Inflammatory macrophage (primary cell): ENCODE data around the gene COL1A1.

Experiments
- DNase-seq, 2 donors: peaks; one replicate each; pipeline ENCODE4 v3.0.0-alpha.2; 2020 to 2022

COL1A1 gene

DNA sequence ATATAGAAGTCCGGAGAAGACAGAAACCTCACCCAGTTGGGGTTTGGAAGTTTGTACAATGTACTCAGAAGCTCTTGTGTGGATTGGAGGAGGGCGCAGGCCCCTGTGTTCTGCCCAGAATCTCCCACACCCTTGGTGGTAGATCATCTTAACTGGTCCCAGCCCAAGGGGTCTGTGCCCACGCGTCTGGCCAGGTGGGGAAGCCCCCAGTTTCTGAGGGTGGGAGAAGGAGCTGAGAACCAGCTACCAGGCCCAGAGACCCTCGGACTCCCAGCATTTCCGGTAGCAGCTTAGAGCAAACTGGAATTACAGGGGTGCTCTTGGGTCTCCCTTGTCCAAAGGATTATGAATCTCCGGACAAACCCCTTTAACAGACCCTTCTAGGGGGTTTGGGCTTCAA lies 48.7 kb downstream of the COL1A1 start:
- no peak for DNase-seq

DNA sequence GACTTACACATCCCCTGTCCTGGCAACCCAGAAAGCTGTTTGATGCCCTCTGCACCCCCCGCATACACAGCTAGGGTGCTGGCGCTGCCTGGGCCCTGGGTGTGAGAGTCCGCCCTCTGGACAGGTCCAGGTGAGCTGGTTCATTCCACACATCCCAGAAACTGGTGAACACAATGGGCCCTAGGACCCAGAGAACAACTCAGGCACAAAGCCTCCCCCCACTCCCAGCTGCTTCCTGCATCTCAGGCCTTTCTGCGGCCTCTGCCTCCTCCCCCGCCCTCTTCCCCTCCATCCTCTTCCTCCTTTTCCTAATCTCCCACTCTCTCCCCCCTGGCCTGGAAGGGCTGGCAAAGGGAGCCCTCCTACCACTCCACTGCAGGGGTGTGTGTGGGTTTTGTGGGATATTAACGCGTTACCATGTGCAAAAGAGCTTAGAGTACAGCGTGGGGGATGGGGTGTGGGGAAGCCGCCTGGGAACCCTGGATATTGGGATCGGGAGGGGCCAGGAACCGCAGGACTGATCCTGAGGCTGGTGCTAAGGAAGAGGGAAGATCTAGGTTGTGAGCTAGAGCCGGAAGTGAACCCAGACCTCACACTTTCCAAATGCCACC lies 49.4 kb downstream of the COL1A1 start:
- DNase-seq = peak; percentile 68 to 82

DNA sequence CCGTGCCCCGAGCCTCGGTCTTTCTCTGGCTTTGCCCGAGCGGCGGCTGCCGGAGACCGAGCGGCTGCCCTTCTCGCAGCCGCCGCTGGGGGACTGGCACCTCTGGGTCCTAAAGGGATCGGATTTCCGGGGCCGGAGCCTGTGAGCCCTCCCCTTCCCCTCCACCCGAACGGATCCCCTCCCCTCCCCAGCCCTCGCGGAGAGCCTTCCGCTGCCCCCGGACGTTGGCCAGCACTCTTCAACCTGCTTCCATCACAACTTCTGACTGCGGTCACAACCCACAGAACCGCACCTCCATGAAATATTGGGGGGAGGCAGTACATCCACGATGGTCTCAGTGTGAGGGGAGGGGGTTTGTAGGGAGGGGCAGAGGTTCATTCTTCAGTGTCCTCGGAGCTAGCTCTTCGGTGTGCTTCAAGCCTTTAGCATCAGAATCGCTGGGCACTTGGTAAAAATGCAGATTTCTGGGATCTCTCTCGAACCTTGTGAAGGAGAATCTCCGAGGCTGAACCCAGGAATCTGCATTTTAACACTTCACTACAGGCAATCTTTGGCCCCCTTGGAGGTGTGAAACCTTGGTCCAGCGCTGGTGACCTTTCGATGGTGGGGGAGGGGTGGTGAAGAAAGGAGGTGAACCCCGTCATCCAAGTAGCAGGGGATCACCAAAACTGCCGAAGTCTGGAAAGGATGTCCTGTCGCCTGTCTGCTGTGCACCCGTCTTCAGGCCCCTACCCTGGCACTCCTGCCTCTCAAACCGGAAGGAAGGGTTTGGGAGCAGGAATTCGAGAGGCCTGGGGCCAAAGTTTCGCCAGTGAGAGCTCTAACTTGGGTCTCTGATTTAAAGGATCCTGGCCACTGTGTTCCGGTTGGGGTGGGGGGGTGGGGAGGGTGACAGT lies 50.1 kb downstream of the COL1A1 start:
- peak; percentile 91 to 92 for DNase-seq

DNA sequence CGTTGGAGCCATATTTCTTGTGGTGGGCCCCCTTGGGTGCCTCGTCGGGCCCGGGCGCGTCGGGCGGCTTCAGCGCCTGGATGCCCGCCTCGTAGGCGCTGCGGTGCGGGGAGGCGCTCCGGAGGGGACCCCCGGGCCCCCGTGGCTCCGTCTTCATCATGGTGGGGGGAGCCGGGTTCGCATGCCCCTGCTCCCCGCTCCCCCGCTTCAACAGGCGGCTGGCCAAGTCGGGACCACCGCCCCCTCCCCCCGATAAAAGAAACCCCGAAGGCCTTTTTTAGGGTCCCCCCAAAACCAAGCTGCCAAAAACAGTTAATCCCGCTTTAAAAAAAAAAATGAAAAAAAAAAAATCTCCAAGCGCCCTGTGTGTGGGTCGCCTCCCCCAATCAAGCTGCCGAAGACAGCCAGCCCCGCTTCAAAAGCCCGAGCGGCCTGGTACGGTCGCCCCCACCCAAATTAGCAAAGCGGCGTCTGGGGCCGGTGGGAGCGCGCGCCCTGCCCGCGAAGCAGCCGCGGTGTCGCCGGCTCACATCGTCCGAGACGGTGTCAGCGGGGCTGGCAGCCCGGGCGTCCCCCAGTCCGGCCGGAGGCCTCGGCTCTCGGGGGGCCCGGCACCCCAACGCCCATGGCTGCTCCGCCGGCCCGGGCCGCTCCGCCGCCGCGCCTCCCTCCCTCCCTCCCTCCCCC lies 50.9 kb downstream of the COL1A1 start, which contains the start of gene PPP1R9B:
Gene PPP1R9B (minus strand): TSS at position 324 of the 687 bp plus-strand sequence. CDS start 164 bp downstream, at position 160.
- no peak for DNase-seq

DNA sequence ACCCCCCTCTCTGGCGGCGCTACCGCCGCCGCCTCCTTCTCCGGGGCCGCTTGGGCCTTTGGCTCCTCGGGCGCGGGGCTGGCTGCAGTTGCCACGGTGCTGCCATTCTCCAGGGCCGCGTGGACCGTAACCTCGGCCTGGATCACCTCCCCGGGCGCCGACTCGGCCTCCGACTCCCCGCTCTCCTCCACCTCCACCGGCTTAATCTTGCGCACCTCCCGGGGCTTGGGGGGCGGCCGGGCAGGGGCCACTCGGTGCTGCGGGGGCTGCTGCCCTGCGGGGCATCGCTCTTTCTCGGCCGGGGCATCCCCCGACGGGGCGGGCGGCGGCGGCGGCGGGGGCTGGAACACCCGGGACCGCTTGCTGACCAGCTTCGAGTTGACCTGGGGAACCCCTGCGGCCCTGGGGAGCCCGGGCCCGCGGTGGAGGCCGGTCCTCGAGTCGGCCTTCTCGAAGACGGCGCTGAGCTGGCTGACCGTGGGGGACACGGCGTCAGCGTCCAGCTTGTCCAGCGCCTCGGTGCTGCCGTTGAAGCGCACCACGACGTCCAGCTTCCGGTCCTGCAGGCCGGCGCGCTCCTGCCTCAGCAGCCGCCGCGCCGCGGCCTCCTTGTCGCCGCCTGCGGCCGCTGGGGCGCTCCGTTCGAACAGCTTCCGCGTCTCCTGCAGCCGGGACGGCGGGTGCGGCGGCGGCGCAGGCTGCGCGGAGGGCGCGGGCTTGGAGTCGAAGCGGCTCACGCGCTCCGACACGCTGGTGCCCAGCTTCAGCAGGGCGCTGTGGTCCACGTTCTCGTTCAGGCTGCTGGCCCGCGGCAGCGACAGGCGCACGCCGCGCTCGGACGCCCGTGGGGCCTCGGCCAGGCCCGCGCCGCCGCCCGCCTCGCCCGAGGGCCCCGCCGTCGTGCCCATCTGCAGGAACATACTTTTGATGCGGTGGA lies 51.7 kb downstream of the COL1A1 start:
- DNase-seq = peak; percentile 48 to 65

DNA sequence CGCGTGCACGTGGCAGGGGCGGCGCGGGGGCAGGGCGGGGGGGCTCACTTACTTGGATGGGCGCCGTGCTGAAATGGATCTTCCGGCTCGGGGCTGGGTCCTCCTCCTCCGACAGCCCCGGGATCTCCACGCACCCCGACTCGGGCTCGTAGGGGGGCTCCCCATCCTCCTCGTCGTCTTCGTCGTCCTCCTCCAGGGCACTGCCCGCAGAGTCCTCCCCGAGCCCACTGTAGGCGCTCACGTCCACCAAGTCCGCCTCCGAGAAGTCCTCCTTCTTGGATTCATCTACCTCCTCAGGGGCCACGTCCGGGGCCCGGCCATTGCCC lies 52.4 kb downstream of the COL1A1 start:
- no peak for DNase-seq

DNA sequence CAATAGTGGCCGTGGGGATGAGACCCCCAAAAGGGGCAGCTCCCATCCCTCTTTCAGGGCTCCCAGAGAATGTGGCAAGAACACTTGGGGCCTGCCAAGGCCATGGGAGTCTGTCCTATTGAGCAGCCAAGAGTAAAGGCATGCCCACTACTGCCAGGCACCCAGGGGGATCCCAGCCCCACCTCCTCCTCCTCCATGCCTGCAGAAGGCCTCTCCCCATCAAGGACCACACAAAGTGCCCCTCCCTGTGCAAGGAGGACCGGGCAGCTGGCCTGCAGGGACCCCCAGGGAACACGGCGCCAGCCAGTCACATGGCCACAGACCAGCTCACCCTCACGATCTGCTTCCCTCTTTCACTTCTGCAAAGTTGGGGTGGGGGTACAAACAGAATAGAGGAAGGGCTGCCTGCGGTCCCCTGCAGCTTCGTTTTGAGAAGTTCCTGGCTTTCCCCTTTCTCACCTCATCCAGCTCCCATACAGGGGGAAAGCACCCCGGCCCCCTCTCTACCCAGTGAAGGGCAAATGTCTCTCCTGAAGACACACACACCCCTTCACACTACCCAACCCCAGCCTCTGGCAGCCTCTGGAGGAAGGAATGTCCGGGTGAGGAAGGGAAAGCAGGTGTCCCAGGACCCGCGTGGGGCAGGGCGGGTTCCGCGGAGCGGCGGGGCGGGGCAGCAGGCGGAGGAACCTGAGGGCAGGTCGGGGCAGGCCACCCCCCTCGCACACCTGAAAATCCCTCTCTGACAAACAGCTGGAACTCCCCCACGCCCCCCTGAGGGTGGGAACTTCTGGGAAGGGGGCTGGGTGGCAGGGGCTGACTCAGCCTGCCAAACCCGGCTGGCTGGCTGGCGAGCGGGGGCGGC lies 53.0 kb downstream of the COL1A1 start:
- DNase-seq = peak; percentile 91

DNA sequence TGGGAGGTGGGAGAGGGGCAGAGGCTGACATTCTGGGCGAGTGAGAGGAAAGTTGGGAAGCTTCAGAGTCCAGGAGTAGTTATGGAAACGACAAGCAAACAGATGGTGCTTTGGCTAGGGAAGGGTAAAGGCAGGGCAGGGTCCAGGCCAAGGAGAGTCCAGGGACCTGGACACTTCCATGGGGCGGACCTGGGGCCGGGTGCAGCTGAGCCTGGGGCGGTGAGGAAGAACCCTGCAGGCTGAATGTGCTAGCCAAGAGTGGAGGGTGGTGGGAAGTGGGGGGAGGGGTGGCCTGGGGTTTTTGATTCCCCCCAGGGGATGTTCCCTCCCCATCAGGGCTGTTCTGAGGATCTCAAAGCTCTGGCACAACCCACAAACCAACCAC lies 53.6 kb downstream of the COL1A1 start:
- DNase-seq = no peak

DNA sequence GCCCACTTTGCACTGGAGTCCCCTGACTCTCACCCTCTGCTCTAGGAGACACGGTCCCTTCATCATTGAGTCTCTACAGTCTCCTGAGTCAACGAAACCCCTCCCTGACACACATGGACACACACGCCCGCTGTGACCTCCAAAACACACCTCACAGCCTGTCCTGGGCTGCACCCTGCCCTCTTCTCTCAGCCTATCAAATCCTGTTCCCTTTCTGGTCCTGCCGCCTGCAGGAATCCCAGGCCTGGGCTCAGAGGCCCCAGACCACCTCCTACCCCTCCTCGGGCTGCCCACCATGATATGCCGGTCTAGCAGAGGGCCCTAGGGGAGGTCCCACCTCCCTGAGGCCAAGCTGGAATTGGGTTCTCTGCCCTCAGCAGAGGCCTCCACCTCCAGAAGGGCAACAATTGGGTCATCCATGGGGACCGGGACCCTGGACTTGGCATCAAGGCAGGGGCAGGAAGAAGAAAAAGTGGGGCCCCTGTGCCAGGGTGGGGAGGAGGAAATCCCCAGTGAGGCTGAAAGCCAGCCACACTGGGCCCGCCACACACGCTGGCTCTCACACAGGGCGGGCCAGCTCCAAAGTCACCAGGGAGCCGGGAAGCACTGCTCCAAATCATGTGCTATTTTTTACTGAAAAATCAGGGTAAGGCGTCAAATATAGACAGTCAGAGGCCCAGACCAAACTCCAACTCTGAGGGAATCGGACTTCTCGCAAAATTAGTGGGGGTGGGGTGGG lies 54.3 kb downstream of the COL1A1 start:
- DNase-seq = no peak

DNA sequence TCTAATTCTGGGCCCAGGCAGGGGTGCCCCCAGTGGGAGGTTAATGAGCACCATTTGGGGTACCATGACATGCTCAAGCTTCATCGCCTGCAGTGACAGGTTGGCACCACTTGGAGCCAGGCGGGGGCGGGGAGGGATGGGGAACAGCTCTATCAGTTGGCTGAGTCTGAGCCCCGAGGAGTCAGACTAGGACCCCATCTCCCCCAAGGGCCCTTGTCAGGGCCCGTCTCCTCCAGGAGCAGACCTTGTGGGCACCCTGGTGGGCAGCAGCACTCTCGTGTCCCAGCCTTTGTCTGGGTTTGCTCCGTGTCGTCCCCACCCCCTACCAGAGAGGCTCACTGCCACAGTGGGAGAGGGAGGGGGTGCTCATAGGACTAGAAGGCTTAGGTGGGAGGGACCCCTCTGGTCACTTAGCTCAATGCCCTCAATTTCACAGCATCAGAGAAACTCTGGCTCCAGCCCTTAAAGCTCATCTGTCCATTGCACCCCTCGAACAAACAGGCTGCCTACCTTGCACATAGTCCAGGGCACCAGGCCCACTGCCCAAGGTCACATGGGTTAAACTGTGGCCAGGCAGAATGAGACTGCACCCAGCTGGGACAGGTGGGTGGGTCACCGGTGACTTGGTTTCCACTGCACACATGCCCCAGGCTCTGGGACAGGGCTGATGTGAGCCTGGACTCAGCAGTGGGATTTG lies 55.1 kb downstream of the COL1A1 start:
- DNase-seq = no peak

DNA sequence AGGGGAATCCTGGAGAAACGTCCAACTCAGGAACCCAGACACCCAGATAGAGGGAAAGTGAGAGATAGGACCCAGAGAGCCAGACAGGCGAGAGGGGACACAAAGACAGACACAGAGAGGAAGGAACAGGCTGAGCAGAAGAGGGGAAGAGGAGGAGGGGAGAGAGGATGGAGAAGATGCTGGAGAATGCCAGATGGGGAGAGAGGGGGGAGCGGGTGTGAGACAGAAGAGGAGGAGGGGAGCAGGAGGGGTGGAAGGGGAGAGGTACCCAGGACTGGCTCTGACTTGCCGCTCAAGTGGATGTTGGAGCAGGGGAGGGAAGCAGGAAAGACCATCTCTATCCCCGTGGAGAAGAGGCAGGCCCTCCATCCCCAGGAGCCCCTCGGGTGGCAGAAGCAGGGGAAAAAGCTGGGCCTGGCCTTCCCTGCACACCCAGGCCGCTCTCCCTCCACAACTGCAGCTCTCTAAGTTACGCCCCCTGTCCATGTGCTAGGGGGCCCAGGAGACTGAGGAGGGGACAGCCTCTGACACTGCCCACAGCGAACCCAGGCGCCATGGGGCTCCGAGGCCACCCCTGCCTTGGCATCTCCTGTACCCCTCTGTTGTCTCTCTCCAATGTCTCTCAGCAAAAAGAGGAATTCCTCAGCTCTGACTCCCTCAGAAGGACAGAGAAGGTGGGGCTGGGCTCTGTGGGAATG lies 55.8 kb downstream of the COL1A1 start:
- no peak for DNase-seq

DNA sequence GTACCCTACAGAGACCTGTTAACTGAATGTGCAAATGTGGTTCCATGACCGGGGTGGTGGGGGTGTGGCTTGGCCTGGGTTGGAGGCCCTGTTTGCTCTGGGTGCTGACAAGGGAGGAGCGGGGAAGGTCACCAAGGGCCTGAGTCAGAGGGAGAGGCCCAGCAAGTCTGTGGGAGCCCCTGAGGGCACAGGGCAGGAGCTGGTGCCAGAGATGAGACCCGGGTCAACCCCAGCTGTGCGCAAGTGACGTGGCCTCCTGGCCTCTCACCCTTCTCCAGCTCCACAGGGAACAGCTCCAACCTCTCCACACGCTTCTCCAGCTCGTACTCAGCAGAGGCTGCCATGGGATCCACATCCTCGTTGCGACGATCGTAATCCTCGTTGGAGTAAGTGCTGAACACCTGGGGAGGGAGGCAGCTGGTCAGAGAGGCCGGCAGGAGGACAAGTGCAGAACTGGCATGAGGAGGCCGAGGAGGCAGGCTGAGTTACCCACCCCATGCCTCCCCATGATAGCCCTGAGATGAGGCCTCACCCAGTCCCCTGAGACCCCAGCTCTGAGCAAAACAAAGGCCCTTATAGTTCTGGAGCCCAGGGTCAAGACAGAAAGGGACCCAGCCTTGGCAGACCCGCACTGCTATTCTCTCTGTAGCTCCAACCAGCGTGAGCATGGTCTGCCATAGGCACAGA lies 56.4 kb downstream of the COL1A1 start:
- no peak for DNase-seq

DNA sequence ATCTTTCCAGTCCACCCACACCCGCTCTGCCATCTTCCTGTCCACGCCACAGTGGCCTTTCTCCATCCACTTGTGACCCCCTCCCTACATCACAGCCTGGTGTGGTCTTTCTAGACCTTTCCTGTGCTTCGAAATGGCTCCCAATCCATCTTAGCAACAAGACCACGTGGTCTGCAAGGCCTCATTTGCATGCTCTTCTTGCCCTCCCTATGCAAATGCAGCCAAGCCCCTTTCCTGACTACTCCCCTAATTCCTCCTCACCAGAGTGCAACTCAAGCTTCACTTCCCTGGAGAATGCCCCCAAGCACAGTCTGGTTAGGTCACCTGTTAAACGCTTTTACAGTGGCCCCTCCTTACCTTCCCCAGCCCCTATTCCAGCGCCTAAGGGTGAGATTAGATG lies 57.1 kb downstream of the COL1A1 start:
- no peak for DNase-seq

DNA sequence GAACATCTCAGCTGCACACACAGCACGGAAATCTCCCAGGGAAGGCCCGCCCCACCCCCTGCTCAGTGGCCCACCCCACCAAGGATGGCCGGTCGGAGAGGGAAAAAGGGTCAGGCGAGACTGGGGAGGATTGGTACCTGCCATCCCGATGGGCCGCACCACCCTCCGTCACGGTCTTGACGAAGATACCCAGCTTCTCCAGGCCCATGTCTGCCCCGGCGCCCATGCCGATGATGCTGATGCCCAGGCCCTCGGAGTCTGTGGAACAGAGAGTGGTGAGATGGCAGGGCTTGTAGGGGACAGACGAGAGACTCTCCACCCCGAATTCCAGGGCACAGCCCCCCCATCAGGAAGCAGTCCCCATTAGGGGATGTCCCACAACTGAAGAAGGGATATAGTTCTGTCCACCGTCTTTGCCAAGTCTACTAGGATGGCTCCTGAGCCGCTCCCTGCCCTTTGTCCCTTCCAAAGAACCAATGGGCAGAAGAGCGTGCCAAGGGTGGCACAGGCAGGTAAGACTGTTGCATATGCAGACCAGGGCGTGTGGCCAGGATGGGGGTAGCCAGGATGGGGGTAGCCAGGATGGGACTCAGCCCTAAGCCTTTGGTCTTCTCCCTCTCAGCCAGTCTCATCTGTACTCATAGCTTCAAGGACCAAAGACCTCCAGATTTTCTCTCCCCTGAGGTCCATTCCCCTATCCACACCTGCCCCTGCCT lies 57.8 kb downstream of the COL1A1 start:
- no peak for DNase-seq

DNA sequence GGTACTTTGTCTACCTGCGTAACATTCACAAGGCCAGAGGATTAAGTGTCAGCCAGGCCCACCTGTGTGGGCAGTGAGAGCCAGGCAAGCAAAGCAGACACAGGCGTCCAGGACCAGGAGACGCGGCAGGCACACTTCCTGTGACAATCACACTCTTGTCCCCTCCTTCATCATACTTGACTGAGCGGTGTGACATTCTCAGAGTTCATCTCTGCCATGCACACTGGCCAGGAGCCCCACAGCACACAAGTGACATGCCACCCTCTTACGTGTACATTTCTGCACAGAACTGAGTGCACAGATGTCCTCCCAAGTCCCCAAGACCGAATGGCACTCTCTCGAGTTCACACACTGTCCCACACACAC lies 59.7 kb downstream of the COL1A1 start:
- no peak for DNase-seq

DNA sequence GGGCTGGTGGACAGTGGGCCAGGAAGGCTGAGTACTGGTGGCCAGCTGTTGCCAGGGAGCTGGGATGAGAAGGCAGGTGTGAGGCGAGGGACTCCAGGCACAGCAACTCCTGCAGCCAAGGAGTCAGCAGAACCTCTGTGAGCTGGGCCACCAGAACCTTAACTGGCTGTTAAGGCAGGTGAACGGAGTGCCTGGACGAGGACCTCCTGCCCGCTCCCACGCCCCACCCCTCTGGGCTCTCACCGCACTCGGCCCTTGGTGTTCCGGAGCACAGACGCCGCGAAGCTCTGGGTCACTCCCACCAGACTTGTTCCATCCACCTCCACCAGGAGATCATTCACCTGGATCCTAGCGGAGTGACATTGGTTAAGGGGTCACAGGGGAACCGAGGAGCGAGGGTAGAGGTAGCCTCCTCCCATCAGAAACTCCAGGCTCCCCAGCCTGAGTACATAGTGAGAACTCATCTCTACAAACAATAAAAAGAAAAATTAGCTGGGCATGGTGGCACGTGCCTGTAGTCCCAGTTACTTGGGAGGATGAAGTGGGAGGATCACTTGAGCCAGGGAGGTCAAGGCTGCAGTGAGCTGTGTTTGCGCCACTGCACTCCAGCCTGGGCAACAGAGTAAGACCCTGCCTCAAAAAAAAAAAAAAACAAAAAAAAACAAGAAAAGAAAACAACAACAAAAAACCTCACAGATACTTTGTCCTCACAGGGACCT lies 60.2 kb downstream of the COL1A1 start:
- DNase-seq = no peak
